Breast epithelium (tissue), 4 donors: ENCODE measurements around the gene CLK1. TPM values are rescaled to one million over a fixed set of nuclear protein-coding genes. Genes with fewer than 3 reads are reported as not detected.

ENCODE experiments used
- DNase-seq, 2 donors: peaks; one replicate each; pipeline ENCODE4 v3.0.0-alpha.2; 2019; ENCODE audit warnings: low spot score in 2 of 2
- H3K27ac ChIP-seq, 2 donors: fragments of 200-600 bp; sonication (generic) in 1 of 2; one replicate each; pipeline ENCODE4 v1.5.1; 2016 to 2019; ENCODE audit warnings: mild to moderate bottlenecking in 1 of 2
- H3K27me3 ChIP-seq, 2 donors: fragments of 200-600 bp; sonication (generic) in 1 of 2; one replicate each; pipeline versions ENCODE4 v1.5.1 to v1.6.0; 2017 to 2019; ENCODE audit warnings: control low read depth in 1 of 2, mild to moderate bottlenecking in 1 of 2
- H3K36me3 ChIP-seq: fragments of 200-600 bp; one replicate; pipeline ENCODE4 v1.5.1; 2019
- H3K4me1 ChIP-seq, 2 donors: fragments of 200-600 bp; sonication (generic); one replicate each; pipeline ENCODE4 v1.5.1; 2016 to 2019; ENCODE audit warnings: control low read depth in 1 of 2
- H3K4me3 ChIP-seq, 3 donors: fragments of 200-600 bp; sonication (generic); 1 replicate in 2 of 3; 2 replicates in 1 of 3; pipeline ENCODE4 v1.5.1; 2016 to 2019; ENCODE audit warnings: mild to moderate bottlenecking in 3 of 3, moderate library complexity in 2 of 3
- H3K9me3 ChIP-seq, 2 donors: fragments of 200-600 bp; sonication (generic) in 1 of 2; one replicate each; pipeline ENCODE4 v1.5.1; 2016 to 2019; ENCODE audit warnings: control low read depth in 1 of 2
- POLR2A ChIP-seq: fragments of 450-650 bp; IDR thresholded peaks from one replicate; pipeline ENCODE4 v1.6.1; 2016; ENCODE audit warnings: antibody characterized with exemption, mild to moderate bottlenecking, moderate library complexity
- POLR2AphosphoS5 ChIP-seq, 3 donors: sonication (generic); formaldehyde crosslinking; IDR thresholded peaks; one replicate each; pipeline ENCODE4 v1.6.1; 2017; ENCODE audit warnings: antibody characterized with exemption in 3 of 3
- intact Hi-C: fragments of 100-400 bp; cut with DNase I; formaldehyde crosslinking; loops from one replicate; pipeline ENCODE4 v1.15.1; 2023; ENCODE audit warnings: low total_unique reads
- total RNA-seq, 3 donors: library from RNA; depleted of rRNA; stranded (reverse); fragments of >200 nt; gene quantifications; one replicate each; pipeline ENCODE4 v1.1.0, GENCODE V29; 2016
- TF ChIP-seq, protein P1 (sequence below), 3 donors: fragments of 450-650 bp; IDR thresholded peaks; one replicate each; pipeline ENCODE4 v1.5.1; 2016 to 2017; ENCODE audit warnings: antibody characterized with exemption in 3 of 3, mild to moderate bottlenecking in 3 of 3, moderate library complexity in 3 of 3

CLK1 gene
- 100 to 1,000 TPM; 124 to 350 (median 237) TPM for total RNA-seq

DNA sequence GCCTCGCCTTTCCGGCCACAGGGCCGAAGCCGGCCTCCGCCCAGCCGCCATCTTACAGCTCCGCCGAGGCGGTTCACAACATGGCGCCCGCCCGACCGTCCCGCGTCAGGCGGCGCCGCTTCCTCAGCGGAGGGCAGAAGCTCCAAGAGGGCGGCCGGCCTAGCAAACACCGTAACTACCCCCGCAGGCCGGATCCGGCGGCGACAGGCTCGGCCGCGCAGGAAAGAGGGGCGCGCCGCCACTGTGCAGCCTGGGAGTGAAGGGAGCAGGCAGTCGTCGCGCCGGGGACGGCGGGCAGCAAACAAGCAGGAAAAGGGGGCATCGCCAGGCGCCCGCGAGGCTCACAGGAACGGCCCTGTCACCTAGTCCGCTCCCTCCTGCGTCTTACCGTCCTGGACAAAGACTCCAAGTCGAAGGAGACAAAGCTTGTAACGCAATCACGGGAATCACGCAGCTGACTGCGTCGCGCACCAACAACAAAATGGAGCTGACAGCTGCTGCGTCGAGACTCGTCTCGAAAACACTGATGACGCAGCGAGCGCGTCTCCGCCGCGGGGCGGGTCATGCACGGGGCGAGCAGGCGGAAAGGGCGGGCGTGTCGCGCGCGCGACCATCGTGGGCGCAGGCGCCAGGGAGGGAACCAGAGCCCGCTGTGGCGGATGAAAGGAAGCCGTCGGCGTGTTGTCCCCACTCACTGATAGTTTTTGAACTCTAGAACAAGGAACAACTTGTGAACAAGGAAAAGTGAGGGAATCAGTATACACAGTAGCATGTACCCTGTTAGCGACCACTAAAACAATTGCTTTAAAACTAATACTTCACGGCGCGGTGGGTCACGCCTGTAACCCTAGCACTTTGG is at the start of gene CLK1:
Gene CLK1, minus strand, starts transcription at position 483 of the 859 bp plus-strand sequence. CDS start 2,796 bp downstream, outside the sequence.
- H3K36me3 ChIP-seq: no peaks in the 10 kb centered on the region
- H3K27me3 ChIP-seq: no peaks in the 10 kb centered on the region
- peak within 1 kb of the TSS; percentile 90 to 99 (median 95) for H3K4me3 ChIP-seq
- TF ChIP-seq POLR2A (peak; percentile 98), POLR2AphosphoS5 (IDR thresholded peaks at IDR 0.05) (peak; percentile 100)
- TF ChIP-seq, protein P1, sequence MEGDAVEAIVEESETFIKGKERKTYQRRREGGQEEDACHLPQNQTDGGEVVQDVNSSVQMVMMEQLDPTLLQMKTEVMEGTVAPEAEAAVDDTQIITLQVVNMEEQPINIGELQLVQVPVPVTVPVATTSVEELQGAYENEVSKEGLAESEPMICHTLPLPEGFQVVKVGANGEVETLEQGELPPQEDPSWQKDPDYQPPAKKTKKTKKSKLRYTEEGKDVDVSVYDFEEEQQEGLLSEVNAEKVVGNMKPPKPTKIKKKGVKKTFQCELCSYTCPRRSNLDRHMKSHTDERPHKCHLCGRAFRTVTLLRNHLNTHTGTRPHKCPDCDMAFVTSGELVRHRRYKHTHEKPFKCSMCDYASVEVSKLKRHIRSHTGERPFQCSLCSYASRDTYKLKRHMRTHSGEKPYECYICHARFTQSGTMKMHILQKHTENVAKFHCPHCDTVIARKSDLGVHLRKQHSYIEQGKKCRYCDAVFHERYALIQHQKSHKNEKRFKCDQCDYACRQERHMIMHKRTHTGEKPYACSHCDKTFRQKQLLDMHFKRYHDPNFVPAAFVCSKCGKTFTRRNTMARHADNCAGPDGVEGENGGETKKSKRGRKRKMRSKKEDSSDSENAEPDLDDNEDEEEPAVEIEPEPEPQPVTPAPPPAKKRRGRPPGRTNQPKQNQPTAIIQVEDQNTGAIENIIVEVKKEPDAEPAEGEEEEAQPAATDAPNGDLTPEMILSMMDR (IDR thresholded peaks at IDR 0.05): no peak
- intact Hi-C loops: loop anchor here (10.0 kb wide), 1 partner anchor 50 kb away; the partner anchor contains the start of gene BZW1
- no peaks in the 10 kb centered on the region for H3K9me3 ChIP-seq
- peak; percentile 95 to 97 for DNase-seq
- H3K4me1 ChIP-seq: peaks cover under 1 to 3% of the 10 kb centered on the region in 2 donors
- H3K27ac ChIP-seq: peak within 1 kb of the TSS; percentile 100

DNA sequence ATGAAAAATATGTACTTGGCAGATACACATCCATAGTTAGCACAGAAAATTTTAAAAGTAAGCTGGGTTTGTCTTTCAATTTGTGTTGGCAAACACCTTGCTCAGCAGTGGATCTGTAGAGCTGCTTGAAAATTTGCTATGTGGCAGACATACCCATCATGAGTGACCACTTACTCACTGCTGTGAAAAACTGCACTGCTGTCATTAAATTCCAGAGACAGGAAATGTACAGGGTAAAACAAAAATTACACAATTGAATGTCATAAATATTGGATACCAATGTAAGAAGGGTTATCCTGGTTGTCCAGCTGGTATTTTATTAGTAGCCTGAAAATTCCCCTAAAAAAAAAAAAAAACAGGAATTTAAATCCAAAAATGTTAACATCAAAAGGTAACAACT is 49.2 kb upstream of the CLK1 start:
- Histone ChIP-seq H3K36me3 (peaks cover 7% of the 10 kb centered on the region), H3K27me3 (no peaks in the 10 kb centered on the region), H3K4me1 (no peaks in the 10 kb centered on the region), H3K9me3 (no peaks in the 10 kb centered on the region), H3K27ac (no peak overlapping the region), H3K4me3 (no peak overlapping the region)
- no peak for TF ChIP-seq POLR2A
- TF ChIP-seq, protein P1 (IDR thresholded peaks at IDR 0.05): no peak
- TF ChIP-seq POLR2AphosphoS5 (IDR thresholded peaks at IDR 0.05): no peak
- no peak for DNase-seq
- intact Hi-C loops: no loop called here

DNA sequence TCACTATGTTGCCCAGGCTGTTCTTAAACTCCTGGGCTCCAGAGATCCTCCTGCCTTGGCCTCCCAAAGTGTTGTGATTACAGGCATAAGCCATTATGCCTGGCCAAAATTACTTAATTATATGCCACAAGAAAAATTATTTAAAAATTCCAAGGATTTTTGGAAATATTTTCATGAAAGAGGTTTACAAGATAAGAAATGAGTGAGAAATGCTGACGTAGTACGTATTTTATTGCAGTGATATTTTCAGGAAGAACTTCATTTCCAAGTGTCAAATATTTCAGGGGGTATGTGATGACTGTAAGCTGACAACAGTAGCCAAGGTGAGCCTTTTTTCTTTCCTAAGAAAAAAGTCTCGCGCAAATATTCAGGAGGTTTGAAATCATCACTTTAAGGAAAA is 45.5 kb upstream of the CLK1 start:
- Histone ChIP-seq H3K27ac (no peak overlapping the region), H3K27me3 (no peaks in the 10 kb centered on the region), H3K4me3 (no peak overlapping the region), H3K36me3 (no peaks in the 10 kb centered on the region), H3K9me3 (no peaks in the 10 kb centered on the region), H3K4me1 (no peaks in the 10 kb centered on the region)
- no peak for TF ChIP-seq POLR2AphosphoS5 (IDR thresholded peaks at IDR 0.05)
- TF ChIP-seq POLR2A: no peak
- TF ChIP-seq, protein P1 (IDR thresholded peaks at IDR 0.05): no peak
- intact Hi-C loops: no loop called here
- DNase-seq: no peak

DNA sequence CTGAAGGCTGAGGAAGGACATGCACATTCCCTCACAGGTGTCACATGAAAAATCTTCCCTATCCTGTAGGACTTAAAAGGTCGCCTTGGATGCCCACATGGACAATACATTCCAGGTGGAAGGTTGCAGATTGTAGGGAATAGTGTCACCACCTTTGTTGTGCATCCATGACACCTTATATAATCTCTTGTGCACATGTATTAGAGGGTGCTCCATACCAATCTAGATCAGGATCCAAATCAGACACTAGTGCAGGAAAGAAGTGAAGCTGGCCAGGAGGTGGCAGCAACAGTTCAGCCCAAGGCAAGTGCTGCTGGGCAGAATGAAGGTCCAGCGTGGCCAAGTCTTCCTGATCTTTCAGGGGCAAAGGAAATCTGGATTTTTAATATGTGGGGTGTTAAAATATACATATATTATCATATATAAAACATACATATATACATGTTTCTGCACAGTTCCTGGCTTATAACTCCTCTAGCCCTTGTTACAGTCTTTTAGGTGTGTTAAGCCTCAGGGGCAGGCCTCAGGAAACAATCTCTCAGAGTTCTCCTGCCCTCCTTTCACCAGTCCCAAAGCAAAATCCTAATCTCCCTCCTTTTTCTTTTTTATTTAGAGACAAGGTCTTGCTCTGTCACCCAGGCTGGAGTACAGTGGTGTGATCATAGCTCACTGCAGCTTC is 41.3 kb upstream of the CLK1 start:
- Histone ChIP-seq H3K9me3 (no peaks in the 10 kb centered on the region), H3K27me3 (no peaks in the 10 kb centered on the region), H3K36me3 (no peaks in the 10 kb centered on the region), H3K4me3 (no peak overlapping the region), H3K27ac (peak overlapping the region in 1 of 2 donors; percentile 8), H3K4me1 (no peaks in the 10 kb centered on the region)
- no peak for TF ChIP-seq POLR2AphosphoS5 (IDR thresholded peaks at IDR 0.05)
- TF ChIP-seq, protein P1 (IDR thresholded peaks at IDR 0.05): peak in 2 of 3 donors; percentile 40
- intact Hi-C loops: no loop called here
- peak in 1 of 2 donors; percentile 32 for DNase-seq
